H1 (cell line): Measurements from ENCODE around the gene ZDHHC9. TPM values are rescaled to one million over a fixed set of nuclear protein-coding genes. Genes with fewer than 3 reads are reported as not detected.

Experiments
- CTCF ChIA-PET: fragments of 300-600 bp; sonication (Branson Sonifier 250); formaldehyde crosslinking; loops from one replicate; lab custom pipeline; 2021; ENCODE audit not compliant: partially characterized antibody; lab: Charles Lee
- POLR2A ChIA-PET: fragments of 300-600 bp; sonication (Branson Sonifier 250); formaldehyde crosslinking; loops from one replicate; lab custom pipeline; 2021; ENCODE audit warnings: inconsistent platforms; ENCODE audit not compliant: partially characterized antibody; lab: Charles Lee
- DNase-seq, 2 experiments: peaks; one replicate each; pipeline versions ENCODE4 v3.0.0 to v3.0.0-alpha.2; 2010 to 2022; ENCODE audit warnings: low spot score in 2 of 2, low read depth in 1 of 2, mixed read lengths in 1 of 2
- FAIRE-seq: peaks from 2 replicates; lab custom pipeline; 2011; peaks lifted over from hg19 to GRCh38; lab: Jason Lieb, UNC
- H2AFZ ChIP-seq: 2 replicates; pipeline ENCODE4 v1.8.1; 2012; ENCODE audit warnings: low read length, inconsistent platforms
- H2AK5ac ChIP-seq: 2 replicates; pipeline ENCODE4 v1.6.1; 2013; ENCODE audit warnings: low read depth, low read length
- H2BK120ac ChIP-seq: replicated peaks from 2 replicates; pipeline ENCODE3; 2013; ENCODE audit warnings: low read depth, low read length, inconsistent platforms
- H2BK12ac ChIP-seq: 2 replicates; pipeline ENCODE4 v1.6.1; 2013; ENCODE audit warnings: low read depth, low read length
- H2BK15ac ChIP-seq: 2 replicates; pipeline ENCODE4 v1.6.1; 2013; ENCODE audit warnings: low read length
- H2BK20ac ChIP-seq: 2 replicates; pipeline ENCODE4 v1.6.1; 2013; ENCODE audit warnings: low read length
- H2BK5ac ChIP-seq: 2 replicates; pipeline ENCODE4 v1.6.1; 2013; ENCODE audit warnings: low read depth, low read length
- H3K14ac ChIP-seq: 2 replicates; pipeline ENCODE4 v1.6.1; 2013; ENCODE audit warnings: inconsistent platforms; ENCODE audit not compliant: insufficient read length
- H3K18ac ChIP-seq: 2 replicates; pipeline ENCODE4 v1.6.1; 2013; ENCODE audit warnings: low read length; ENCODE audit errors: extremely low read depth
- H3K23ac ChIP-seq: 2 replicates; pipeline ENCODE4 v1.6.1; 2013; ENCODE audit warnings: inconsistent platforms; ENCODE audit not compliant: insufficient read length
- H3K23me2 ChIP-seq: 2 replicates; pipeline ENCODE4 v1.6.1; 2013; ENCODE audit warnings: low read depth, low read length
- H3K27ac ChIP-seq: 2 replicates; pipeline ENCODE4 v1.6.1; 2011; ENCODE audit warnings: low read depth, low read length, inconsistent platforms
- H3K27me3 ChIP-seq, 4 experiments: replicated peaks in 1 of 4; 1 replicate in 1 of 4; 2 replicates in 3 of 4; pipeline versions ENCODE4 v1.6.1 to v1.8.1; 2011 to 2013; ENCODE audit warnings: low read length in 3 of 4, mild to moderate bottlenecking in 3 of 4, inconsistent platforms in 2 of 4, mixed read lengths in 2 of 4, moderate library complexity in 1 of 4; ENCODE audit not compliant: control insufficient read depth in 3 of 4, insufficient read depth in 3 of 4; ENCODE audit errors: extremely low read depth in 1 of 4
- H3K36me3 ChIP-seq, 4 experiments: 2 replicates each; pipeline versions ENCODE4 v1.6.1 to v1.8.1; 2011 to 2013; ENCODE audit warnings: mild to moderate bottlenecking in 4 of 4, low read length in 3 of 4, moderate library complexity in 2 of 4, control low read depth in 1 of 4, inconsistent platforms in 1 of 4; ENCODE audit not compliant: insufficient read depth in 4 of 4, control insufficient read depth in 2 of 4
- H3K4ac ChIP-seq: replicated peaks from 2 replicates; pipeline ENCODE3; 2013; ENCODE audit warnings: low read length, low read depth, mixed read lengths, inconsistent platforms; ENCODE audit not compliant: insufficient read length
- H3K4me1 ChIP-seq, 4 experiments: replicated peaks in 1 of 4; 1 replicate in 1 of 4; 2 replicates in 3 of 4; pipeline versions ENCODE4 v1.6.1 to v1.8.1; 2011 to 2013; ENCODE audit warnings: low read length in 3 of 4, inconsistent platforms in 2 of 4, mixed read lengths in 1 of 4; ENCODE audit not compliant: insufficient read depth in 4 of 4, control insufficient read depth in 3 of 4
- H3K4me2 ChIP-seq, 2 experiments: 2 replicates each; pipeline versions ENCODE4 v1.6.1 to v1.8.1; 2011 to 2013; ENCODE audit warnings: low read depth in 2 of 2, low read length in 2 of 2, control low read depth in 1 of 2, inconsistent platforms in 1 of 2, mild to moderate bottlenecking in 1 of 2; ENCODE audit not compliant: insufficient read depth in 1 of 2
- H3K4me3 ChIP-seq, 4 experiments: fragments of 200-600, 300-600 bp in 1 of 4; sonication (generic), shearing (Covaris generic), sonication (Bioruptor Twin) in 1 of 4; 2 replicates each; pipeline versions ENCODE4 v1.5.1 to v1.8.1; 2011 to 2016; ENCODE audit warnings: low read length in 4 of 4, low read depth in 3 of 4, control low read depth in 2 of 4, inconsistent platforms in 2 of 4, mild to moderate bottlenecking in 2 of 4, mixed read lengths in 1 of 4, moderate library complexity in 1 of 4; ENCODE audit not compliant: insufficient read depth in 2 of 4; ENCODE audit errors: extremely low read depth in 1 of 4
- H3K56ac ChIP-seq: replicated peaks from 2 replicates; pipeline ENCODE3; 2013; ENCODE audit warnings: low read depth, mild to moderate bottlenecking, mixed read lengths, low read length, inconsistent platforms; ENCODE audit not compliant: insufficient read length
- H3K79me1 ChIP-seq: 2 replicates; pipeline ENCODE4 v1.6.1; 2013; ENCODE audit warnings: low read depth, low read length, control low read depth
- H3K79me2 ChIP-seq, 2 experiments: 2 replicates each; pipeline versions ENCODE4 v1.6.1 to v1.8.1; 2012 to 2013; ENCODE audit warnings: low read length in 2 of 2, mild to moderate bottlenecking in 2 of 2, inconsistent platforms in 1 of 2; ENCODE audit not compliant: insufficient read depth in 2 of 2, control insufficient read depth in 1 of 2
- H3K9ac ChIP-seq, 4 experiments: replicated peaks in 1 of 4; 1 replicate in 1 of 4; 2 replicates in 3 of 4; pipeline versions ENCODE4 v1.6.1 to v1.8.1; 2011 to 2013; ENCODE audit warnings: low read depth in 3 of 4, low read length in 3 of 4, control low read depth in 2 of 4, mild to moderate bottlenecking in 2 of 4, moderate library complexity in 2 of 4, inconsistent platforms in 1 of 4; ENCODE audit errors: extremely low read depth in 1 of 4
- H3K9me3 ChIP-seq, 2 experiments: 2 replicates each; pipeline versions ENCODE4 v1.6.1 to v1.8.1; 2012 to 2013; ENCODE audit warnings: mild to moderate bottlenecking in 2 of 2, moderate library complexity in 2 of 2, control low read depth in 1 of 2, inconsistent platforms in 1 of 2, low read depth in 1 of 2, low read length in 1 of 2, mixed read lengths in 1 of 2; ENCODE audit not compliant: insufficient read depth in 2 of 2
- H4K20me1 ChIP-seq, 2 experiments: replicated peaks in 1 of 2; 2 replicates each; pipeline versions ENCODE3 to v1.8.1; 2011 to 2013; ENCODE audit warnings: inconsistent platforms in 2 of 2, low read length in 2 of 2, mild to moderate bottlenecking in 1 of 2; ENCODE audit not compliant: insufficient read depth in 2 of 2, control insufficient read depth in 1 of 2
- H4K5ac ChIP-seq: 2 replicates; pipeline ENCODE4 v1.6.1; 2013; ENCODE audit warnings: low read length, low read depth, mixed read lengths, inconsistent platforms; ENCODE audit not compliant: insufficient read length
- H4K8ac ChIP-seq: 2 replicates; pipeline ENCODE4 v1.8.0; 2013; ENCODE audit warnings: mild to moderate bottlenecking, moderate library complexity, low read length, inconsistent platforms; ENCODE audit not compliant: insufficient read depth; ENCODE audit errors: extremely low read depth
- H4K91ac ChIP-seq: replicated peaks from 2 replicates; pipeline ENCODE3; 2013; ENCODE audit warnings: low read length, mixed read lengths, inconsistent platforms; ENCODE audit not compliant: insufficient read length
- EP300 ChIP-seq, 2 experiments: IDR thresholded peaks; 1 replicate in 1 of 2; 2 replicates in 1 of 2; pipeline ENCODE4 v1.6.1; 2011 to 2012; ENCODE audit warnings: low read depth in 2 of 2, low read length in 2 of 2, mild to moderate bottlenecking in 2 of 2, borderline replicate concordance in 1 of 2, inconsistent platforms in 1 of 2, moderate library complexity in 1 of 2
- GABPA ChIP-seq: IDR thresholded peaks from 2 replicates; pipeline ENCODE4 v1.6.1; 2011; ENCODE audit warnings: mild to moderate bottlenecking, low read length, moderate library complexity, borderline replicate concordance; ENCODE audit not compliant: insufficient read depth
- PHF8 ChIP-seq: fragments of 200-600 bp; sonication (generic); conservative IDR thresholded peaks from 2 replicates; pipeline ENCODE4 v1.7.1; 2012; ENCODE audit warnings: low read depth, mild to moderate bottlenecking, inconsistent platforms, low read length, moderate library complexity
- POLR2A ChIP-seq, 2 experiments: IDR thresholded peaks; 1 replicate in 1 of 2; 2 replicates in 1 of 2; pipeline ENCODE4 v1.6.1; 2011; ENCODE audit warnings: low read depth in 2 of 2, low read length in 2 of 2, mild to moderate bottlenecking in 2 of 2; ENCODE audit errors: control extremely low read depth in 1 of 2
- POLR2AphosphoS5 ChIP-seq: IDR thresholded peaks from 2 replicates; pipeline ENCODE4 v1.6.1; 2011; ENCODE audit warnings: low read depth, low read length
- SUZ12 ChIP-seq: fragments of 200-600 bp; sonication (generic); IDR thresholded peaks from 2 replicates; pipeline ENCODE4 v1.6.1; 2012; ENCODE audit warnings: mild to moderate bottlenecking, inconsistent platforms, low read length, moderate library complexity, mixed read lengths
- TAF1 ChIP-seq: IDR thresholded peaks from 2 replicates; pipeline ENCODE4 v1.6.1; 2011; ENCODE audit warnings: mild to moderate bottlenecking, low read depth, low read length
- TCF12 ChIP-seq: IDR thresholded peaks from 2 replicates; pipeline ENCODE4 v1.6.1; 2011; ENCODE audit warnings: low read depth, mild to moderate bottlenecking, low read length
- WGBS, 2 experiments: shearing (Covaris generic) in 1 of 2; methylation state at CpG; one replicate each; pipeline versions ENCODE4 v1.1.6 to v1.1.7; 2013 to 2015; ENCODE audit warnings: low lambda C conversion rate in 2 of 2, mixed read lengths in 2 of 2, inconsistent platforms in 1 of 2, low coverage in 1 of 2, missing lambda C conversion rate in 1 of 2; ENCODE audit not compliant: insufficient replicate concordance in 2 of 2, insufficient coverage in 1 of 2, insufficient read length in 1 of 2; ENCODE audit errors: extremely low coverage in 1 of 2, missing lambda C conversion rate in 1 of 2; 5-methylcytosine and 5-hydroxymethylcytosine counted together
- polyA plus RNA-seq, 7 experiments: library from polyadenylated mRNA; depleted of rRNA in 3 of 7; stranded (reverse) in 5 of 7; unstranded in 2 of 7; fragments of >200 nt in 5 of 7; fragments of 200-250 nt in 2 of 7; gene quantifications; 1 replicate in 5 of 7; 2 replicates in 1 of 7; 4 replicates in 1 of 7; pipeline versions ENCODE4 v1.2.1 to v1.2.3, GENCODE V29; 2011 to 2013; ENCODE audit warnings: missing spikeins in 2 of 7, mixed read lengths in 2 of 7
- total RNA-seq: library from RNA; stranded (reverse); fragmentation: NEBNext Ultra II Directional; extraction: Animal tissue kit (Norgen Biotek cat#: 25700); gene quantifications from 2 replicates; pipeline ENCODE4 v1.2.1, GENCODE V29; 2021
- TF ChIP-seq, protein P1 (sequence below), 3 experiments: IDR thresholded peaks; 1 replicate in 2 of 3; 2 replicates in 1 of 3; pipeline versions ENCODE4 v1.5.1 to v1.6.1; 2011; ENCODE audit warnings: low read length in 3 of 3, mild to moderate bottlenecking in 3 of 3, inconsistent platforms in 2 of 3, low read depth in 1 of 3, moderate library complexity in 1 of 3; ENCODE audit not compliant: insufficient read depth in 1 of 3; ENCODE audit errors: control extremely low read depth in 1 of 3
- TF ChIP-seq, protein P2 (sequence below): IDR thresholded peaks from 2 replicates; pipeline ENCODE4 v1.6.1; 2012; ENCODE audit warnings: inconsistent platforms
- TF ChIP-seq, protein P3 (sequence below): IDR thresholded peaks from 2 replicates; pipeline ENCODE4 v1.6.1; 2012; ENCODE audit warnings: inconsistent platforms

ZDHHC9 gene
- total and polyA plus RNA-seq, 2 of the 8 experiments (the other 6 are each of a cell fraction or from before 2014, with no cell fraction given) = 18.1 to 28.3 TPM

DNA sequence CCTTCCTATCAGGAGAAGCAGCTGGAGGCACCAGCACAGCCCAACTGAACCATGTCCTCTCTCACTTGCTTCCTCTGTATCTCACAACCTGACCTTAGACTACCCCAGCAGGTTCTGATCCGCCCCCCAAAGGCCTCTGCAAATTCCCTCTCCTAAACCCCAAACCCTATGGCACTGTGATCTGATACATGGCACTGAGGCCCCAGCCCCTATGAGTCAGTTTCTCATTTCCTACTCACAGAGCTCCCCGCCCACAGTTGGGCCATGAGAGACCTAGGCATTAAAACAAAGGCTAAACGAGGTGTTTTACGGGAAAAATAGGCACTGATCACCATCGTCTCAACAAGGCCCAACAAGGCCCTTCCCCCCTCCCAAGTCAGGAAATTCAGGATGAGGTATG is 44.8 kb downstream of the ZDHHC9 start:
- Histone ChIP-seq H3K23me2 (no peaks in the 10 kb centered on the region), H3K79me2 (no peaks in the 10 kb centered on the region), H3K23ac (no peak overlapping the region), H4K91ac (no peak overlapping the region), H3K56ac (no peak overlapping the region), H2BK5ac (no peak overlapping the region), H2BK15ac (no peak overlapping the region), H3K4ac (no peak overlapping the region), H3K4me2 (no peak overlapping the region), H2BK12ac (no peak overlapping the region), H2AFZ (no peak overlapping the region), H3K4me1 (no peaks in the 10 kb centered on the region), H4K20me1 (no peaks in the 10 kb centered on the region), H3K27ac (no peak overlapping the region), H3K4me3 (no peak overlapping the region), H3K14ac (no peak overlapping the region), H2BK120ac (no peak overlapping the region), H4K5ac (no peak overlapping the region), H3K9me3 (no peaks in the 10 kb centered on the region), H3K9ac (no peak overlapping the region), H4K8ac (no peak overlapping the region), H3K36me3 (peaks cover 0 to 4% (median 2%) of the 10 kb centered on the region in 4 experiments; a peak in 2 of 8 replicates), H3K27me3 (no peaks in the 10 kb centered on the region), H2AK5ac (no peak overlapping the region), H3K79me1 (no peaks in the 10 kb centered on the region), H3K18ac (no peak overlapping the region), H2BK20ac (no peak overlapping the region)
- 86% methylated on average over 4 of the region's 5 CpGs; no CpG with 5 or more reads in 1 of the 2 experiments for WGBS, 2 experiments
- POLR2A ChIA-PET = no interaction called here
- TF ChIP-seq, protein P1, sequence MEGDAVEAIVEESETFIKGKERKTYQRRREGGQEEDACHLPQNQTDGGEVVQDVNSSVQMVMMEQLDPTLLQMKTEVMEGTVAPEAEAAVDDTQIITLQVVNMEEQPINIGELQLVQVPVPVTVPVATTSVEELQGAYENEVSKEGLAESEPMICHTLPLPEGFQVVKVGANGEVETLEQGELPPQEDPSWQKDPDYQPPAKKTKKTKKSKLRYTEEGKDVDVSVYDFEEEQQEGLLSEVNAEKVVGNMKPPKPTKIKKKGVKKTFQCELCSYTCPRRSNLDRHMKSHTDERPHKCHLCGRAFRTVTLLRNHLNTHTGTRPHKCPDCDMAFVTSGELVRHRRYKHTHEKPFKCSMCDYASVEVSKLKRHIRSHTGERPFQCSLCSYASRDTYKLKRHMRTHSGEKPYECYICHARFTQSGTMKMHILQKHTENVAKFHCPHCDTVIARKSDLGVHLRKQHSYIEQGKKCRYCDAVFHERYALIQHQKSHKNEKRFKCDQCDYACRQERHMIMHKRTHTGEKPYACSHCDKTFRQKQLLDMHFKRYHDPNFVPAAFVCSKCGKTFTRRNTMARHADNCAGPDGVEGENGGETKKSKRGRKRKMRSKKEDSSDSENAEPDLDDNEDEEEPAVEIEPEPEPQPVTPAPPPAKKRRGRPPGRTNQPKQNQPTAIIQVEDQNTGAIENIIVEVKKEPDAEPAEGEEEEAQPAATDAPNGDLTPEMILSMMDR (IDR thresholded peaks at IDR 0.05; ENCODE audit: control extremely low read depth in 1 of 3, insufficient read depth in 1 of 3, low read depth in 1 of 3, low read length in 3 of 3) = no peak
- TF ChIP-seq EP300 (IDR thresholded peaks at IDR 0.05; ENCODE audit: borderline replicate concordance in 1 of 2, low read depth in 2 of 2, low read length in 2 of 2) (no peak), TAF1 (no peak), POLR2AphosphoS5 (no peak), POLR2A (IDR thresholded peaks at IDR 0.05; ENCODE audit: control extremely low read depth in 1 of 2, low read depth in 2 of 2, low read length in 2 of 2) (no peak), SUZ12 (no peak), GABPA (no peak), TCF12 (no peak), PHF8 (no peak)
- TF ChIP-seq, protein P2, sequence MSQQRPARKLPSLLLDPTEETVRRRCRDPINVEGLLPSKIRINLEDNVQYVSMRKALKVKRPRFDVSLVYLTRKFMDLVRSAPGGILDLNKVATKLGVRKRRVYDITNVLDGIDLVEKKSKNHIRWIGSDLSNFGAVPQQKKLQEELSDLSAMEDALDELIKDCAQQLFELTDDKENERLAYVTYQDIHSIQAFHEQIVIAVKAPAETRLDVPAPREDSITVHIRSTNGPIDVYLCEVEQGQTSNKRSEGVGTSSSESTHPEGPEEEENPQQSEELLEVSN = no peak
- TF ChIP-seq, protein P3, sequence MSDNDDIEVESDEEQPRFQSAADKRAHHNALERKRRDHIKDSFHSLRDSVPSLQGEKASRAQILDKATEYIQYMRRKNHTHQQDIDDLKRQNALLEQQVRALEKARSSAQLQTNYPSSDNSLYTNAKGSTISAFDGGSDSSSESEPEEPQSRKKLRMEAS = no peak
- no peak for DNase-seq
- FAIRE-seq = no peak
- CTCF ChIA-PET = no interaction called here
